ENCODE measurements around the gene SOX18. TPM values are rescaled to one million over a fixed set of nuclear protein-coding genes. Genes with fewer than 3 reads are reported as not detected.

SOX18 gene
- total and polyA plus RNA-seq, 2 of the 8 experiments (the other 6 are each of a cell fraction or from before 2014, with no cell fraction given) = 0.09 TPM; not detected in 1

DNA sequence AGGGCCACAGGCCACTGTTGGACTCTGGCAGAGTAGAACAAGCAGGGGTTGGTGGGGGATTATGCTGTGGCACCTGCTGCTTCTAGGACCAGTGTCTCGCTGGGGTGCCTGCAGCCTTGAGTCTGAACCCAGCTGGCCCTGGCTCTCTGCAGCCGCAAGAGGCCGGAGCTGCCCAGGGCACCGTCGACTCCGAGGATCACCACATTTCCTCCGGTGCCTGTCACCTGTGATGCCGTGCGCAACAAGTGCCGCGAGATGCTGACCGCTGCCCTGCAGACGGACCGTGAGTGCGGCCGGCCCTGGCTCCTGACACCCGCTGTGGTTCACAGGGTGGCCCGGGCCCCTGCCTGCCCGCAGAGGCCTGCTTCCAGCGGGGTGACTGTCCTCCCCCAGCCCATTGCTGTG, 19.8 kb upstream of the SOX18 start:
- H3K9me3 ChIP-seq (ENCODE audit: insufficient read depth in 2 of 2, low read depth in 1 of 2, low read length in 1 of 2) = no peaks in the 10 kb centered on the region
- no peak overlapping the region; the same call in 1 of the 2 replicates for H3K18ac ChIP-seq (ENCODE audit: extremely low read depth, low read length)
- H2BK5ac ChIP-seq (ENCODE audit: low read depth, low read length) = no peak overlapping the region
- peak overlapping the region; percentile 90; the same call in 1 of the 2 replicates for H2AK5ac ChIP-seq (ENCODE audit: low read depth, low read length)
- H3K27ac ChIP-seq (ENCODE audit: low read depth, low read length) = no peak overlapping the region
- peaks cover 0 to 16% (median 5%) of the 10 kb centered on the region in 4 experiments; a peak in 6 of 7 replicates for H3K4me1 ChIP-seq (replicated peaks in 1 of 4; ENCODE audit: control insufficient read depth in 3 of 4, insufficient read depth in 4 of 4, low read length in 3 of 4)
- peak overlapping the region; percentile 62 for H4K8ac ChIP-seq (ENCODE audit: extremely low read depth, insufficient read depth, low read length)
- H4K5ac ChIP-seq (ENCODE audit: insufficient read length, low read depth, low read length) = no peak overlapping the region
- DNase-seq (ENCODE audit: low read depth in 1 of 2, low spot score in 2 of 2) (no peak), FAIRE-seq (no peak)
- H3K56ac ChIP-seq (replicated peaks; ENCODE audit: insufficient read length, low read depth, low read length) = no peak overlapping the region
- H2BK120ac ChIP-seq (replicated peaks; ENCODE audit: low read depth, low read length) = no peak overlapping the region
- H3K27me3 ChIP-seq (replicated peaks in 1 of 4; ENCODE audit: control insufficient read depth in 3 of 4, extremely low read depth in 1 of 4, insufficient read depth in 3 of 4, low read length in 3 of 4) = no peaks in the 10 kb centered on the region
- no peak overlapping the region for H2AFZ ChIP-seq (ENCODE audit: low read length)
- H4K91ac ChIP-seq (replicated peaks; ENCODE audit: insufficient read length, low read length) = peak overlapping the region; percentile 27
- no peaks in the 10 kb centered on the region for H3K23me2 ChIP-seq (ENCODE audit: low read depth, low read length)
- POLR2A ChIA-PET (ENCODE audit: partially characterized antibody) = interaction anchor here (1.7 to 1.9 kb wide), 3 partner anchors 14 to 30 kb away, joined by 4 to 6 read pairs (median 5); partner anchors contain the start of gene LKAAEAR1
- H3K36me3 ChIP-seq (ENCODE audit: control insufficient read depth in 2 of 4, insufficient read depth in 4 of 4, low read length in 3 of 4) = peaks cover 0 to 8% (median 3%) of the 10 kb centered on the region in 4 experiments; a peak in 3 of 8 replicates
- CTCF ChIA-PET (ENCODE audit: partially characterized antibody) = interaction anchor here (0.5 to 3.1 kb wide), 15 partner anchors 9 to 1198 kb away, joined by 3 to 33 read pairs (median 6); partner anchors contain the start of genes C20orf204, LKAAEAR1, OPRL1 and RGS19
- no peak overlapping the region for H3K14ac ChIP-seq (ENCODE audit: insufficient read length)
- H2BK12ac ChIP-seq (ENCODE audit: low read depth, low read length) = peak overlapping the region; percentile 92; the same call in 1 of the 2 replicates
- no peak overlapping the region for H2BK20ac ChIP-seq (ENCODE audit: low read length)
- H3K79me2 ChIP-seq (ENCODE audit: control insufficient read depth in 1 of 2, insufficient read depth in 2 of 2, low read length in 2 of 2) = no peaks in the 10 kb centered on the region
- WGBS, 2 experiments (ENCODE audit: extremely low coverage in 1 of 2, insufficient coverage in 1 of 2, insufficient read length in 1 of 2, insufficient replicate concordance in 2 of 2, low coverage in 1 of 2, low lambda C conversion rate in 2 of 2, missing lambda C conversion rate in 1 of 2) = 93% methylated on average over 20 of the region's 20 CpGs; no CpG with 5 or more reads in 1 of the 2 experiments
- peak overlapping the region; percentile 46; the same call in 1 of the 2 replicates for H2BK15ac ChIP-seq (ENCODE audit: low read length)
- peaks cover 2 to 11% of the 10 kb centered on the region in 2 experiments for H4K20me1 ChIP-seq (replicated peaks in 1 of 2; ENCODE audit: control insufficient read depth in 1 of 2, insufficient read depth in 2 of 2, low read length in 2 of 2)
- no peak overlapping the region for H3K23ac ChIP-seq (ENCODE audit: insufficient read length)
- H3K4me2 ChIP-seq (ENCODE audit: insufficient read depth in 1 of 2, low read depth in 2 of 2, low read length in 2 of 2) = no peak overlapping the region
- H3K9ac ChIP-seq (replicated peaks in 1 of 4; ENCODE audit: extremely low read depth in 1 of 4, low read depth in 3 of 4, low read length in 3 of 4) = no peak overlapping the region
- H3K4ac ChIP-seq (replicated peaks; ENCODE audit: insufficient read length, low read depth, low read length) = peak overlapping the region; percentile 21
- H3K4me3 ChIP-seq (ENCODE audit: extremely low read depth in 1 of 4, insufficient read depth in 2 of 4, low read depth in 3 of 4, low read length in 4 of 4) = no peak overlapping the region
- 0 out of 2 replicates have a peak, but pooled peaks cover 3% of the 10 kb centered on the region for H3K79me1 ChIP-seq (ENCODE audit: low read depth, low read length)
- TF ChIP-seq SP4 (IDR thresholded peaks at IDR 0.05; ENCODE audit: low read length) = no peak
- TF ChIP-seq EGR1 (IDR thresholded peaks at IDR 0.05; ENCODE audit: borderline replicate concordance, low read depth, low read length) = no peak
- no peak for TF ChIP-seq JUND (IDR thresholded peaks at IDR 0.05; ENCODE audit: low read length)
- no peak for TF ChIP-seq SRF (IDR thresholded peaks at IDR 0.05; ENCODE audit: low read depth, low read length)
- no peak for TF ChIP-seq E2F6 (IDR thresholded peaks at IDR 0.05)
- TF ChIP-seq KDM4A (IDR thresholded peaks at IDR 0.05; ENCODE audit: low read depth, low read length, severe bottlenecking) = no peak
- TF ChIP-seq SP2 (IDR thresholded peaks at IDR 0.05; ENCODE audit: low read length) = no peak
- TF ChIP-seq EP300 (IDR thresholded peaks at IDR 0.05; ENCODE audit: borderline replicate concordance in 1 of 2, low read depth in 2 of 2, low read length in 2 of 2) = no peak
- no peak for TF ChIP-seq POU5F1 (IDR thresholded peaks at IDR 0.05; ENCODE audit: low read depth, low read length)
- TF ChIP-seq, protein P1, sequence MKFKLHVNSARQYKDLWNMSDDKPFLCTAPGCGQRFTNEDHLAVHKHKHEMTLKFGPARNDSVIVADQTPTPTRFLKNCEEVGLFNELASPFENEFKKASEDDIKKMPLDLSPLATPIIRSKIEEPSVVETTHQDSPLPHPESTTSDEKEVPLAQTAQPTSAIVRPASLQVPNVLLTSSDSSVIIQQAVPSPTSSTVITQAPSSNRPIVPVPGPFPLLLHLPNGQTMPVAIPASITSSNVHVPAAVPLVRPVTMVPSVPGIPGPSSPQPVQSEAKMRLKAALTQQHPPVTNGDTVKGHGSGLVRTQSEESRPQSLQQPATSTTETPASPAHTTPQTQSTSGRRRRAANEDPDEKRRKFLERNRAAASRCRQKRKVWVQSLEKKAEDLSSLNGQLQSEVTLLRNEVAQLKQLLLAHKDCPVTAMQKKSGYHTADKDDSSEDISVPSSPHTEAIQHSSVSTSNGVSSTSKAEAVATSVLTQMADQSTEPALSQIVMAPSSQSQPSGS (IDR thresholded peaks at IDR 0.05; ENCODE audit: low read length) = no peak
- TF ChIP-seq CREB1 (IDR thresholded peaks at IDR 0.05) = no peak
- TF ChIP-seq TCF12 (IDR thresholded peaks at IDR 0.05; ENCODE audit: low read depth, low read length) = no peak

All from H1 (cell line).